Activated CD4-positive, alpha-beta memory T cell treated with anti-CD3 and anti-CD28 coated beads, Interleukin-2, amount 10 ng/mL, durations not matched to agents 7 days and 5 days (primary cell): ENCODE results near the gene CDK5RAP2. TPM values are rescaled to one million over a fixed set of nuclear protein-coding genes. Genes with fewer than 3 reads are reported as not detected.
"Not testable (repeated sequence)": the region's sequence is repeated elsewhere in the genome, so short reads cannot be mapped to it uniquely, and the experiment has no call there.

Source experiments
- CTCF ChIA-PET: fragments of 350-600 bp; sonication (Branson Sonifier 250); formaldehyde crosslinking; loops from one replicate; lab custom pipeline; 2021; ENCODE audit warnings: antibody characterized with exemption, inconsistent platforms; lab: Charles Lee
- POLR2A ChIA-PET: fragments of 350-600 bp; sonication (Branson Sonifier 250); formaldehyde crosslinking; loops from one replicate; lab custom pipeline; 2021; ENCODE audit warnings: antibody characterized with exemption; lab: Charles Lee
- DNase-seq: peaks from one replicate; pipeline ENCODE4 v3.0.0-alpha.2; 2020
- H3K27ac Mint-ChIP-seq: one replicate; pipeline ENCODE4 v1.8.0; 2021; ENCODE audit warnings: mild to moderate bottlenecking, mixed read lengths
- H3K27me3 Mint-ChIP-seq: one replicate; pipeline ENCODE4 v1.8.0; 2021; ENCODE audit warnings: mixed read lengths
- H3K36me3 Mint-ChIP-seq: one replicate; pipeline ENCODE4 v1.8.0; 2021; ENCODE audit warnings: low read depth, mixed read lengths
- H3K4me1 Mint-ChIP-seq: one replicate; pipeline ENCODE4 v1.8.0; 2021; ENCODE audit warnings: mixed read lengths
- H3K4me3 Mint-ChIP-seq: one replicate; pipeline ENCODE4 v1.8.0; 2021; ENCODE audit warnings: mild to moderate bottlenecking, mixed read lengths
- H3K9me3 Mint-ChIP-seq: one replicate; pipeline ENCODE4 v1.8.0; 2021; ENCODE audit warnings: mixed read lengths
- total RNA-seq, 2 experiments: library from RNA; stranded (reverse); gene quantifications; one replicate each; pipeline ENCODE4 v1.2.3, GENCODE V29; 2021

Gene CDK5RAP2
- total RNA-seq, 2 experiments from 2014 or later, result 84.2 to 98.9 TPM

- Mint-ChIP-seq H3K9me3 (no peaks in the 10 kb centered on the region), H3K4me3 (no peak overlapping the region), H3K27ac (no peak overlapping the region), H3K27me3 (no peaks in the 10 kb centered on the region), H3K36me3 (peaks cover 54% of the 10 kb centered on the region), H3K4me1 (peaks cover 5% of the 10 kb centered on the region)
- ChIA-PET POLR2A (no interaction called here), CTCF (no interaction called here)
- no peak for DNase-seq
Measured at GRCh38 chr9:120557205-120557604, 22.8 kb downstream of the CDK5RAP2 start.

- POLR2A ChIA-PET, result no interaction called here
Measured at GRCh38 chr9:120556775-120557174, 23.2 kb downstream of the CDK5RAP2 start.

GRCh38 chr9:120555839-120556238 is 24.1 kb downstream of the CDK5RAP2 start:
- Mint-ChIP-seq H3K4me1 (peaks cover 5% of the 10 kb centered on the region), H3K36me3 (peaks cover 57% of the 10 kb centered on the region), H3K27me3 (no peaks in the 10 kb centered on the region), H3K4me3 (no peak overlapping the region), H3K27ac (no peak overlapping the region), H3K9me3 (no peaks in the 10 kb centered on the region)
- no peak for DNase-seq
- ChIA-PET POLR2A (no interaction called here), CTCF (no interaction called here)

More at GRCh38 chr9:120556775-120557174, 23.2 kb downstream of the CDK5RAP2 start:
- H3K27ac Mint-ChIP-seq, result no peak overlapping the region
- H3K4me3 Mint-ChIP-seq, result no peak overlapping the region
- peaks cover 51% of the 10 kb centered on the region for H3K36me3 Mint-ChIP-seq
- peaks cover 5% of the 10 kb centered on the region for H3K4me1 Mint-ChIP-seq
- no peaks in the 10 kb centered on the region for H3K9me3 Mint-ChIP-seq
- DNase-seq, result no peak
- no peaks in the 10 kb centered on the region for H3K27me3 Mint-ChIP-seq
- CTCF ChIA-PET, result no interaction called here

- CTCF ChIA-PET, POLR2A ChIA-PET, H3K9me3 Mint-ChIP-seq, H3K4me1 Mint-ChIP-seq, H3K4me3 Mint-ChIP-seq, DNase-seq, H3K27me3 Mint-ChIP-seq, H3K27ac Mint-ChIP-seq: not testable (repeated sequence)
- H3K36me3 Mint-ChIP-seq, result peaks cover 54% of the 10 kb centered on the region
Measured at GRCh38 chr9:120552210-120552704, 27.7 kb downstream of the CDK5RAP2 start.

GRCh38 chr9:120545701-120546550 is 34.0 kb downstream of the CDK5RAP2 start:
- Mint-ChIP-seq H3K4me3 (no peak overlapping the region), H3K36me3 (peaks cover 59% of the 10 kb centered on the region), H3K27ac (no peak overlapping the region), H3K27me3 (no peaks in the 10 kb centered on the region), H3K9me3 (no peaks in the 10 kb centered on the region), H3K4me1 (no peaks in the 10 kb centered on the region)
- no peak for DNase-seq
- ChIA-PET POLR2A (interaction anchor here (0.6 kb wide), 1 partner anchor 34 kb away, joined by 4 read pairs; the partner anchor contains the start of gene CDK5RAP2), CTCF (interaction anchor here (1.4 kb wide), 1 partner anchor 13 kb away, joined by 7 read pairs; no protein-coding TSS in a partner anchor)

- no peaks in the 10 kb centered on the region for H3K9me3 Mint-ChIP-seq
- no peak overlapping the region for H3K27ac Mint-ChIP-seq
- ChIA-PET CTCF (interaction anchor here (2.3 kb wide), 1 partner anchor 13 kb away, joined by 9 read pairs; no protein-coding TSS in a partner anchor), POLR2A (no interaction called here)
- H3K4me1 Mint-ChIP-seq, result no peaks in the 10 kb centered on the region
- no peak overlapping the region for H3K4me3 Mint-ChIP-seq
- H3K27me3 Mint-ChIP-seq, result no peaks in the 10 kb centered on the region
- peaks cover 55% of the 10 kb centered on the region for H3K36me3 Mint-ChIP-seq
- no peak for DNase-seq
Measured at GRCh38 chr9:120544441-120544840, 35.5 kb downstream of the CDK5RAP2 start.

GRCh38 chr9:120542701-120543490 is 37.1 kb downstream of the CDK5RAP2 start:
- no peaks in the 10 kb centered on the region for H3K4me1 Mint-ChIP-seq
- no peaks in the 10 kb centered on the region for H3K27me3 Mint-ChIP-seq
- no peak overlapping the region for H3K4me3 Mint-ChIP-seq
- ChIA-PET CTCF (interaction anchor here (2.3 kb wide), 1 partner anchor 11 kb away, joined by 9 read pairs; no protein-coding TSS in a partner anchor), POLR2A (no interaction called here)
- no peaks in the 10 kb centered on the region for H3K9me3 Mint-ChIP-seq
- DNase-seq, result no peak
- peaks cover 62% of the 10 kb centered on the region for H3K36me3 Mint-ChIP-seq
- H3K27ac Mint-ChIP-seq, result no peak overlapping the region

GRCh38 chr9:120541921-120542320 is 38.0 kb downstream of the CDK5RAP2 start:
- Mint-ChIP-seq H3K36me3 (peaks cover 66% of the 10 kb centered on the region), H3K9me3 (no peaks in the 10 kb centered on the region)

GRCh38 chr9:120539951-120540350 is 40.0 kb downstream of the CDK5RAP2 start:
- CTCF ChIA-PET, result no interaction called here

More at GRCh38 chr9:120541921-120542320, 38.0 kb downstream of the CDK5RAP2 start:
- CTCF ChIA-PET, result no interaction called here
- no peaks in the 10 kb centered on the region for H3K27me3 Mint-ChIP-seq
- H3K27ac Mint-ChIP-seq, result no peak overlapping the region
- POLR2A ChIA-PET, result no interaction called here
- no peak overlapping the region for H3K4me3 Mint-ChIP-seq
- no peak for DNase-seq
- no peaks in the 10 kb centered on the region for H3K4me1 Mint-ChIP-seq

GRCh38 chr9:120538339-120538738 is 41.6 kb downstream of the CDK5RAP2 start:
- Mint-ChIP-seq H3K9me3 (no peaks in the 10 kb centered on the region), H3K4me3 (no peak overlapping the region), H3K27ac (no peak overlapping the region), H3K36me3 (peaks cover 64% of the 10 kb centered on the region), H3K4me1 (peaks cover 4% of the 10 kb centered on the region), H3K27me3 (no peaks in the 10 kb centered on the region)
- no peak for DNase-seq
- CTCF ChIA-PET, result no interaction called here
- POLR2A ChIA-PET, result interaction anchor here (1.0 kb wide), 1 partner anchor 10 kb away, joined by 3 read pairs; no protein-coding TSS in a partner anchor

More at GRCh38 chr9:120539951-120540350, 40.0 kb downstream of the CDK5RAP2 start:
- DNase-seq, result no peak
- Mint-ChIP-seq H3K9me3 (no peaks in the 10 kb centered on the region), H3K4me1 (no peaks in the 10 kb centered on the region), H3K36me3 (peaks cover 69% of the 10 kb centered on the region), H3K27ac (no peak overlapping the region), H3K27me3 (no peaks in the 10 kb centered on the region), H3K4me3 (no peak overlapping the region)
- POLR2A ChIA-PET, result interaction anchor here (0.6 kb wide), 1 partner anchor 1161 kb away, joined by 3 read pairs; no protein-coding TSS in a partner anchor

- no peak for DNase-seq
- ChIA-PET POLR2A (interaction anchor here (1.0 kb wide), 1 partner anchor 9 kb away, joined by 3 read pairs; no protein-coding TSS in a partner anchor), CTCF (no interaction called here)
- Mint-ChIP-seq H3K27ac (no peak overlapping the region), H3K36me3 (peaks cover 67% of the 10 kb centered on the region), H3K4me1 (peaks cover 15% of the 10 kb centered on the region), H3K4me3 (no peak overlapping the region), H3K27me3 (no peaks in the 10 kb centered on the region), H3K9me3 (no peaks in the 10 kb centered on the region)
Measured at GRCh38 chr9:120536949-120537640, 42.9 kb downstream of the CDK5RAP2 start.

GRCh38 chr9:120536094-120536493 is 43.9 kb downstream of the CDK5RAP2 start:
- peaks cover 16% of the 10 kb centered on the region for H3K4me1 Mint-ChIP-seq
- no peak overlapping the region for H3K4me3 Mint-ChIP-seq
- DNase-seq, result no peak
- ChIA-PET CTCF (no interaction called here), POLR2A (no interaction called here)
- no peak overlapping the region for H3K27ac Mint-ChIP-seq
- peaks cover 67% of the 10 kb centered on the region for H3K36me3 Mint-ChIP-seq
- H3K27me3 Mint-ChIP-seq, result no peaks in the 10 kb centered on the region
- no peaks in the 10 kb centered on the region for H3K9me3 Mint-ChIP-seq
